Measurements from ENCODE around the gene DGKZ. TPM values are rescaled to one million over a fixed set of nuclear protein-coding genes. Genes with fewer than 3 reads are reported as not detected.

DGKZ gene
- total RNA-seq, 4 donors from 2014 or later = 41.2 to 105 (median 49.6) TPM

DNA sequence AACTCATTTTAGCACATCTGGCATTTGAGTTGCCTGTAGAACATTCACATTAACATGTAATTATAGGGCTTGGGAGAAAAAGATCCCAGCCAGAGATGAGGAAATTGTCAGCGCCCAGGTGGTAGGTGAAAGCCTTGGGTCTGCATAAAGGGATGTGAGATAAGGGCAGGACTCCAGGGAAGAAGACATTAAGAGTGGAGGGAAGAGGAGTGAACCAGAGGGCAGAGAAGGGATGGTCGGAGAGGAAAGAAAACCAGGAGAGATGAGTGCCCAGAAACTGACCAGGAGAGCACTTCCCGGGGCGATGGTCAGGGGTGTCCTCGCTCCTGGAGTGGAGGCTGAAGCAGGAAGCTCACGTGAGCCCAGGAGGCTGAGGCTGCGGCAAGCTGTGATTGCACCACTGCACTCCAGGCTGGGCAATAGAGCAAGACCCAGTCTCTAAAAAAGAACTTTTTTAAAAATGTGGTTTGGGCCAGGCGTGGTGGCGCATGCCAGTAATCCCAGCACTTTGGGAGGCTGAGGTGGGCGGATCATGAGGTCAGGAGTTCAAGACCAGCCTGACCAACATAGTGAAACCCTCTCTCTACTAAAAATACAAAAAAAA lies 20.3 kb upstream of the DGKZ start:
- Histone ChIP-seq H3K9me3 (no peaks in the 10 kb centered on the region), H3K36me3 (no peaks in the 10 kb centered on the region), H3K4me3 (no peak overlapping the region), H3K27me3 (peaks cover 0 to 44% of the 10 kb centered on the region in 2 donors), H3K27ac (no peak overlapping the region), H3K4me1 (peaks cover 0 to 12% (median 0%) of the 10 kb centered on the region in 4 donors)
- DNase-seq (ENCODE audit: low spot score in 2 of 2) = no peak
- WGBS, 2 donors = 86 to 87% methylated on average over 10 of the region's 10 CpGs
- TF ChIP-seq EP300 (IDR thresholded peaks at IDR 0.05) = no peak
- TF ChIP-seq POLR2A (IDR thresholded peaks at IDR 0.05) = no peak
- TF ChIP-seq, protein P1, sequence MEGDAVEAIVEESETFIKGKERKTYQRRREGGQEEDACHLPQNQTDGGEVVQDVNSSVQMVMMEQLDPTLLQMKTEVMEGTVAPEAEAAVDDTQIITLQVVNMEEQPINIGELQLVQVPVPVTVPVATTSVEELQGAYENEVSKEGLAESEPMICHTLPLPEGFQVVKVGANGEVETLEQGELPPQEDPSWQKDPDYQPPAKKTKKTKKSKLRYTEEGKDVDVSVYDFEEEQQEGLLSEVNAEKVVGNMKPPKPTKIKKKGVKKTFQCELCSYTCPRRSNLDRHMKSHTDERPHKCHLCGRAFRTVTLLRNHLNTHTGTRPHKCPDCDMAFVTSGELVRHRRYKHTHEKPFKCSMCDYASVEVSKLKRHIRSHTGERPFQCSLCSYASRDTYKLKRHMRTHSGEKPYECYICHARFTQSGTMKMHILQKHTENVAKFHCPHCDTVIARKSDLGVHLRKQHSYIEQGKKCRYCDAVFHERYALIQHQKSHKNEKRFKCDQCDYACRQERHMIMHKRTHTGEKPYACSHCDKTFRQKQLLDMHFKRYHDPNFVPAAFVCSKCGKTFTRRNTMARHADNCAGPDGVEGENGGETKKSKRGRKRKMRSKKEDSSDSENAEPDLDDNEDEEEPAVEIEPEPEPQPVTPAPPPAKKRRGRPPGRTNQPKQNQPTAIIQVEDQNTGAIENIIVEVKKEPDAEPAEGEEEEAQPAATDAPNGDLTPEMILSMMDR (IDR thresholded peaks at IDR 0.05) = no peak

DNA sequence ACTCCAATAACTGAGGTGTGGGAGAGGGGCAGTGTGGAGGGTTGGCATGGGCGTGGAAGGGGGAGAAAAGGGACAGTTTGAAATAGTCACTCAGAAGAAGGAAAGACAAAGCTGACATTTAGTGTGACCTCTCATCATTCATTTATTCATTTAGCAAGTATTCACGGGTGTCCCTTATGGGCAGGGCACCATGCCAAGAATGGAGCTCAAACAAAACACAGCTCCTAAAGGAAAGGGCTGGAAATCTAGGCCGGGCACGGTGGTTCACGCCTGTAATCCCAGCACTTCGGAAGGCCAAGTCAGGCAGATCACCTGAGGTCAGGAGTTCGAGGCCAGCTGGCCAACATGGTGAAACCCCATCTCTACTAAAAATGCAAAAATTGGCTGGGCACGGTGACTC lies 19.4 kb upstream of the DGKZ start:
- H3K27ac ChIP-seq = no peak overlapping the region
- H3K36me3 ChIP-seq = no peaks in the 10 kb centered on the region
- DNase-seq (ENCODE audit: low spot score in 2 of 2) = no peak
- H3K4me1 ChIP-seq = peaks cover 0 to 19% (median 6%) of the 10 kb centered on the region in 4 donors
- TF ChIP-seq, protein P1 (IDR thresholded peaks at IDR 0.05) = no peak
- TF ChIP-seq POLR2A (IDR thresholded peaks at IDR 0.05) (no peak), EP300 (IDR thresholded peaks at IDR 0.05) (no peak)
- H3K4me3 ChIP-seq = no peak overlapping the region
- peaks cover 0 to 53% of the 10 kb centered on the region in 2 donors for H3K27me3 ChIP-seq
- H3K9me3 ChIP-seq = no peaks in the 10 kb centered on the region
- WGBS, 2 donors = 52 to 65% methylated on average over 8 of the region's 8 CpGs

DNA sequence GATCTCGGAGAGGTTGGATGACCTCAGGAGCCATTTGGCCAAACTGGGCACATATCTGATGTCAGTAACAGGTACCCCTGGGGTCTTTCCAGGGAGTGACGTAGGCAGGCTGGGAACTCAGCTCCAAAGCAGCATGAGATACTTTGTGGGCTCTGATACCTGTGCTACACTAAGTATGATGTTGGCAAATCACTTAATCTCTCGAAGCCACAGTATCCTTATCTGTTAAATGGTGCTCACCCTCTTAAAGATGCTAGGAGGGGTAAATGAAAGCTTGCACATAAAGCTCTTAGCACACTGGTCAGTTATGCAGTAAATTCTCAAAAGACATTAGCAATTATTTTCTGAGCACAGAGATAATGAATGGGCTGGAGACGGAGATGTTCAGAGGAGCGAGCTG lies 17.1 kb upstream of the DGKZ start:
- DNase-seq (ENCODE audit: low spot score in 2 of 2) = no peak
- no peak overlapping the region for H3K4me3 ChIP-seq
- no peak overlapping the region for H3K27ac ChIP-seq
- peaks cover 0 to 29% (median 10%) of the 10 kb centered on the region in 4 donors for H3K4me1 ChIP-seq
- no peak for TF ChIP-seq EP300 (IDR thresholded peaks at IDR 0.05)
- no peak for TF ChIP-seq POLR2A (IDR thresholded peaks at IDR 0.05)
- TF ChIP-seq, protein P1 (IDR thresholded peaks at IDR 0.05) = no peak
- WGBS, 2 donors = 47 to 66% methylated on average over 5 of the region's 5 CpGs
- no peaks in the 10 kb centered on the region for H3K9me3 ChIP-seq
- H3K27me3 ChIP-seq = peaks cover 0 to 73% of the 10 kb centered on the region in 2 donors
- no peaks in the 10 kb centered on the region for H3K36me3 ChIP-seq

DNA sequence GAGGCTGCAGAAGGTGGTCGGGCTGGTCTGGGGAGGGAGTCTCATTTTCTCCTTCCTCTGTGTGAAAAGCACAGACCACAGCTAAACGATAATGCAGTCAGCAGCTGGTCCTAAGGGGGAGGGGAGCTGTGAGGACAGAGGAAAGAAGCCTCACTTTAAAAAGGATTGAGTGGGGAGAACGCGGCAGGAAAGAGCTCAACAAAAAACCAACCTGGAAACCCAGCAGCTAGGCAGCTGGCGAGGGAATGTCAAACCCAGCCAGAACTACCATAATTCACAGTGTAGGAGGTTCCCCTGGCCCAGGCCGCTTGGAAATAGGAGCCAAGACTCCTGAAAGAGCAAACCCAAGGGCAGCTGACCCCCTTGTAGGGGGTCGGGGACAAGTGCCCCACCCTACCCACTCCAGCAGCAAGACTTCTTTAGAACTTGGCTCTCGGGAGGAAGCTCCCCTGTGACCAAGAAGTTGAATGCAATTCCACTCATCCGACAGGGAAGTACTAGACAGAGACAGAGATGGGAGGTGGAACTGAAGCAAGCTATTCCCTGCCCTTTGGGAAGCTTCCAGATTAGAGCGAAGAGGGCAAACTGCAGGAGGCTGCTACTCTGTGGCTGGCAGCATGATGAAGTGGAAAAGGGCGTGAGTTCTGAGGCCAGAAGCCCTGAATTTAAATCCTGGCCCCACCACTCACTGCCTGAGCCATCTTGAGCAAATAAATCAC lies 16.5 kb upstream of the DGKZ start:
- Histone ChIP-seq H3K4me3 (no peak overlapping the region), H3K36me3 (no peaks in the 10 kb centered on the region), H3K27ac (no peak overlapping the region), H3K4me1 (peaks cover 0 to 29% (median 10%) of the 10 kb centered on the region in 4 donors), H3K27me3 (peaks cover 0 to 78% of the 10 kb centered on the region in 2 donors), H3K9me3 (no peaks in the 10 kb centered on the region)
- 25 to 33% methylated on average over 11 of the region's 11 CpGs for WGBS, 2 donors
- DNase-seq (ENCODE audit: low spot score in 2 of 2) = no peak
- no peak for TF ChIP-seq EP300 (IDR thresholded peaks at IDR 0.05)
- TF ChIP-seq, protein P1 (IDR thresholded peaks at IDR 0.05) = no peak
- TF ChIP-seq POLR2A (IDR thresholded peaks at IDR 0.05) = no peak

DNA sequence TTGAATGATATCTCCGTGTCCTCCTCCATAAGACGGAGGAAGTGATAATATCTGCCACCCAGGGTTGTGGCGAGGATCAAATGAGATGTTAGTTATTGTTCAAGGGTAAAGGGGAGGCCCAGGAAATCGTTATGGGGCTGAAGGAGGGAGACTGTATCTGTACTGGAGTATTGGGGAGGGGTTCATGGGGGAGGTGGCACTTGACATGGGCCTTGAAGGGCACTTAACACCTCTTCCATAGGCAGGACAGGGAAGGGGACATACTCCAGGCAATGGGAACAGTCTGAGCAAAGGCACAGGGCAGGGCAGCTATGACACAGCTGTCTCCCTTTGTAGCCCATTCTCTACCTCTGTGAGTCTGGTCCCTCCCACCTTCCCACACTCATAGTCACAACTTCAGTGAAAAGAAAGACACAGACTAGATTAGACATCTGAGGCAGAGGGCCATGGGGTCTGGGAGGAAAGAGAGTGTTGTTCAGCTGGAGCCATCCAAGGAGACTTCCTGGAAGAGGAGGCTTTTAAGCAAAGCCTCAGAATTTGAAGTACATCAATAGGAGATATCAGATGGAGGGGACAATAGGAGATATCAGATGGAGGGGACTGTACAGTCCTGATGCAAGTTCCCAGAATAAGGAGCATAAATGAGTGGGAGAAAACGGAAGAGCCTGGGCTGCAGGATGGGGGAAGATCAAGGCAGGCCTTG lies 15.8 kb upstream of the DGKZ start:
- Histone ChIP-seq H3K9me3 (no peaks in the 10 kb centered on the region), H3K4me1 (peaks cover 0 to 29% (median 10%) of the 10 kb centered on the region in 4 donors), H3K27ac (no peak overlapping the region), H3K36me3 (no peaks in the 10 kb centered on the region), H3K27me3 (peaks cover 0 to 78% of the 10 kb centered on the region in 2 donors), H3K4me3 (no peak overlapping the region)
- TF ChIP-seq POLR2A (IDR thresholded peaks at IDR 0.05) = no peak
- TF ChIP-seq, protein P1 (IDR thresholded peaks at IDR 0.05) = no peak
- WGBS, 2 donors = 66 to 69% methylated on average over 5 of the region's 5 CpGs
- DNase-seq (ENCODE audit: low spot score in 2 of 2) = no peak
